WERI-Rb-1 (cell line): ENCODE results near the gene KCNIP1.

Experiments
- DNase-seq: peaks from one replicate; pipeline ENCODE4 v3.0.0-alpha.2; 2020
- H3K27ac ChIP-seq: fragments of 250-450 bp; sonication (Bioruptor Pico); 2 replicates; pipeline ENCODE4 v1.5.1; 2020; ENCODE audit warnings: mild to moderate bottlenecking, moderate library complexity
- H3K27me3 ChIP-seq: fragments of 250-450 bp; sonication (Bioruptor Pico); 2 replicates; pipeline ENCODE4 v1.5.1; 2021; ENCODE audit warnings: mild to moderate bottlenecking, low read depth, moderate library complexity; ENCODE audit not compliant: insufficient read depth, severe bottlenecking
- H3K36me3 ChIP-seq: fragments of 250-450 bp; sonication (Bioruptor Pico); 2 replicates; pipeline ENCODE4 v1.5.1; 2020; ENCODE audit warnings: mild to moderate bottlenecking, moderate library complexity
- H3K4me3 ChIP-seq: 2 replicates; pipeline ENCODE4 v1.5.1; 2011; ENCODE audit warnings: low read depth, mild to moderate bottlenecking, control low read depth, low read length
- H3K9me3 ChIP-seq: fragments of 250-450 bp; sonication (Bioruptor Pico); 2 replicates; pipeline ENCODE4 v1.5.1; 2021; ENCODE audit warnings: mild to moderate bottlenecking, moderate library complexity; ENCODE audit not compliant: severe bottlenecking
- TF ChIP-seq, protein P1 (sequence below): IDR thresholded peaks from 2 replicates; pipeline ENCODE4 v1.5.1; 2011; ENCODE audit warnings: low read depth, mild to moderate bottlenecking, control low read depth, inconsistent platforms, low read length

KCNIP1 gene

DNA sequence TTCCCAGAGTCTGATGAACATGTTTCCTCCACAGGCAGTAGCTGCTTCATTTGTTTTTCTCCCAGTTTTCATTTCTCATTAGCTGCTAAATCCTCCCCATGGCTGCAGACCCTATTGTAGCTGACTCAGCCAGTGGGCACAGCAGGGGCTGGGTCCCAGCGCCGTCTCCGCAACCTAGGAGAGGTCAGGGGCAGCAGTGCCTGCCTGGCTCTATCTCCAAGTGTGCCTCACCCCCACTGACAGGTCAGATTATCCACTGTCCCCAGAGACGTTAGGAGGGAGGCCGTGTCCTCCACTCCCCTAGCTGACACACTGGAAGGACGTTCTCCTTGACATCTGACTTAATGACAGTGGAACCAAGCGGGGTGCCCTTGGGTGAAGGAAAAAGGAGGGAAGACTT is 31.1 kb downstream of the KCNIP1 start:
- Histone ChIP-seq H3K9me3 (no peaks in the 10 kb centered on the region), H3K27ac (no peak overlapping the region), H3K36me3 (no peaks in the 10 kb centered on the region), H3K4me3 (no peak overlapping the region), H3K27me3 (peaks cover 63% of the 10 kb centered on the region)
- DNase-seq, result no peak
- TF ChIP-seq, protein P1, sequence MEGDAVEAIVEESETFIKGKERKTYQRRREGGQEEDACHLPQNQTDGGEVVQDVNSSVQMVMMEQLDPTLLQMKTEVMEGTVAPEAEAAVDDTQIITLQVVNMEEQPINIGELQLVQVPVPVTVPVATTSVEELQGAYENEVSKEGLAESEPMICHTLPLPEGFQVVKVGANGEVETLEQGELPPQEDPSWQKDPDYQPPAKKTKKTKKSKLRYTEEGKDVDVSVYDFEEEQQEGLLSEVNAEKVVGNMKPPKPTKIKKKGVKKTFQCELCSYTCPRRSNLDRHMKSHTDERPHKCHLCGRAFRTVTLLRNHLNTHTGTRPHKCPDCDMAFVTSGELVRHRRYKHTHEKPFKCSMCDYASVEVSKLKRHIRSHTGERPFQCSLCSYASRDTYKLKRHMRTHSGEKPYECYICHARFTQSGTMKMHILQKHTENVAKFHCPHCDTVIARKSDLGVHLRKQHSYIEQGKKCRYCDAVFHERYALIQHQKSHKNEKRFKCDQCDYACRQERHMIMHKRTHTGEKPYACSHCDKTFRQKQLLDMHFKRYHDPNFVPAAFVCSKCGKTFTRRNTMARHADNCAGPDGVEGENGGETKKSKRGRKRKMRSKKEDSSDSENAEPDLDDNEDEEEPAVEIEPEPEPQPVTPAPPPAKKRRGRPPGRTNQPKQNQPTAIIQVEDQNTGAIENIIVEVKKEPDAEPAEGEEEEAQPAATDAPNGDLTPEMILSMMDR, result no peak

DNA sequence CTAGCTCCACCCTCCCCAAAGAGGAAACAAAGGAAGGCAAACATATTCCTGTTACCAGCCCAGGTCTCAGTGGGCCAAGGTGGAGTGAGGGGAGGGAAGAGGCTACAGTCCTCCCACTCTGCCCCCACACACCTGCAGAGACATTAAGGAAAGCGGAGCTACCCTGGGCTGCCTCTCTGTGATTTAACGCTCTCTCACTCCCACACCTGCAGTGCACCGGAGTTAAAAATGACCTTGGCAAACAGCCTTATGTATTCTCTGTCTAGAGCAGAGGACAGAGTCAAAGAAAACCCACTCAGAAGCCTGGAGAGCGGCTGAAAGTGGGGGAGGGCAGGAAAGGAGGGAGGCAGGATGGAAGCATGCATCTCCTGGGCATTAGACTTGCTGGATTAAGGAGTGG is 32.7 kb downstream of the KCNIP1 start:
- no peak overlapping the region for H3K4me3 ChIP-seq
- no peak for DNase-seq
- no peak overlapping the region for H3K27ac ChIP-seq
- H3K36me3 ChIP-seq, result no peaks in the 10 kb centered on the region
- H3K27me3 ChIP-seq, result peaks cover 61% of the 10 kb centered on the region
- TF ChIP-seq, protein P1, result no peak
- H3K9me3 ChIP-seq, result no peaks in the 10 kb centered on the region

DNA sequence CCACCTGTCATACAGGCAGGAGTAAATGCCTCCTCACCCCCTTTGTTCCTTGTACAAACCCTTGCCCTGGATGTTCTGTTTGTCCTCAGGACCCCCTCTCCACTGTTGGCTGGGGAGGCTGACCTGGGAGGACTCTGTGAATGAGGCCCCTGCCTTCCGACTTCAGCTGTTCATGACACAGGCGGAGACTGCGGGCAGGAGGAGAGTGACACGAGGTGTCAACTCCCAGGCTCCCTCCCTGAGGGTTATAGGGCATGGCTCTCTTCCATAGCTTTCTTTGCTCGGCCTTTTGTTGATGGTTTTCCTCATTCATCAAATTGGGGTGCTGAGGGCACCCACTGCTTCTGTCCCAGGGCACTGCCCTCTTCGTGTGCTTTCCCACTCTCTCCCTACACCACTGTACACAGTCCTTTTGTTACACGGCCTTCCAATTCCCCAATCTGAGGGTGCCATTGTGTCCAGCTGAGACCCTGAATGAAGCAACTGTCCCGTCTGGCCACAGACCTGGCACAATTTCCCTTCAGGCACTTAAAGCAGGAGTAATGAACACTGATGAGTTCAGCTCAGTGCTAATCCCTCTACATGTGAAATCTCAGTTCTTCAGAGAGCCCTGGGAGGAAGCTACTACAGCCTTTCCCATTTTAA is 33.8 kb downstream of the KCNIP1 start:
- Histone ChIP-seq H3K4me3 (no peak overlapping the region), H3K27me3 (peaks cover 60% of the 10 kb centered on the region), H3K27ac (no peak overlapping the region), H3K9me3 (no peaks in the 10 kb centered on the region), H3K36me3 (no peaks in the 10 kb centered on the region)
- TF ChIP-seq, protein P1, result no peak
- DNase-seq, result no peak

DNA sequence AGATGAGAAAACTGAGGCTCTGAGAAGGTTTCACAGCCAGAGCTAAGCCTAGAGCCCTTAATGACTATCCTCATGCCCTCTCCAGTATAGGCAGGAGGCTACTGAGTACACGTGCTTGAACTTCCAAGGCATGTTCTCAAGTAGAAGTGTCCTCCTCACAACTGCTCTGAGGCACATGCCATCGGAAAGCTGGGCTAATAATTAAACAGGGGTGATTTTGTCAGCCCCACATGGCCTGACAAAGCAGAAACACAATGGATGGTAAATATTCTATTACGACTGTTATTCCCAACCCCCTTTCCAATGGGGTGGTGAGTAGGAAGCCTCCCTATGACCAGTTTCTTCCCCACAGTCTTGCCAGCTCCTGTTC is 34.3 kb downstream of the KCNIP1 start:
- Histone ChIP-seq H3K9me3 (no peaks in the 10 kb centered on the region), H3K27ac (no peak overlapping the region), H3K36me3 (no peaks in the 10 kb centered on the region), H3K4me3 (no peak overlapping the region), H3K27me3 (peaks cover 59% of the 10 kb centered on the region)
- no peak for DNase-seq
- TF ChIP-seq, protein P1, result no peak

DNA sequence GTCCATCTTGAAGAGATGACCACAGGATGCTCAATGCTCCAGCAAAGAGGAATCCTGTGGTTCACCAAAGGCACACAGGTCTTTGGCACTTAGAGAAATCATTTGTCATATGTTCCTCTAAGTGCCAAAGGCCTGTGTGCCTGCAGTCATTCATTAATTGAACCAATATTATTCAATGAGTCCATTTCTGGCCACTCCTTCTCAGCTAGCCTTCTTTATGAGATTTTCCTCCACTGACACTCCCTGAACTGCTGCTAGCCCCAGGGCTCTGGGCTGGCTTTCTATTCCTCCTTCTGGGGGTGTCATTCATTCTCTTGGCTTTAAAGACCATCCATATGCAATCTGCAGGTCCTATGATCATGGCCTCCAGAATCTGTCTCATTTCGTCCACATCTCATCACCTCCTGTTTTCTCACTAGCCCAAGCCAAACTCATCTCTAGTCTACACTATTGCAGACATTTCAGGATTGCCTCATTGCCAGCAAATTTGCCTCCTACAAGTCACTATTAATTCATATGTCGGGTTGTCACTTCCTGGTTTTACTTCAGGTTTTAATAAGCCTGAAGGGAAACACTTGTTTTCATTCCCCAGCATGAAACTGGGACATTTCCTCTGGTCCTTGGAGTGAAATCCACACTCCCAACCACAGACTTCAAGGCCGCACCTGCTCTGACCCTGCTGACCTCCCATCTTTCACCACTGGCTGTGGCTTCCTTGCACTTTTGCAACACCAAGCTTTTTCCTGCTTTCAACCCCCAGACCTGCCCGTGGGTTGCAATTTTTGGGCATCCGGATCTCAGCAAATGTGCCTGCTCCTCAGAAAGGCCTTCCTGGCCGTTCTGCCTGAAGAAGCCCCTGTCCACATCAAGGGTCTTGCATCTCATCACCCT is 35.1 kb downstream of the KCNIP1 start:
- Histone ChIP-seq H3K27me3 (peaks cover 59% of the 10 kb centered on the region), H3K4me3 (no peak overlapping the region), H3K9me3 (no peaks in the 10 kb centered on the region), H3K27ac (no peak overlapping the region), H3K36me3 (no peaks in the 10 kb centered on the region)
- DNase-seq, result no peak
- TF ChIP-seq, protein P1, result no peak
